NT2/D1 (cell line): ENCODE results near the gene HAGH.
A peak's percentile ranks its signal among the peaks of the same experiment; 100 is the strongest.

Experiments
- DNase-seq: peaks from one replicate; pipeline ENCODE4 v3.0.0-alpha.2; 2011; ENCODE audit warnings: low read depth, low spot score
- H3K27me3 ChIP-seq: 2 replicates; pipeline ENCODE4 v1.6.0; 2011; ENCODE audit warnings: mild to moderate bottlenecking; ENCODE audit not compliant: insufficient read length, insufficient read depth
- H3K36me3 ChIP-seq: 2 replicates; pipeline ENCODE4 v1.6.1; 2011; ENCODE audit warnings: mild to moderate bottlenecking, low read length, mixed read lengths; ENCODE audit not compliant: insufficient read depth, insufficient read length
- H3K4me1 ChIP-seq: 2 replicates; pipeline ENCODE4 v1.5.1; 2011; ENCODE audit not compliant: insufficient read depth, insufficient read length
- H3K4me3 ChIP-seq: 2 replicates; pipeline ENCODE4 v1.5.1; 2011; ENCODE audit warnings: low read depth; ENCODE audit not compliant: insufficient read length
- H3K9ac ChIP-seq: 2 replicates; pipeline ENCODE4 v1.6.0; 2011; ENCODE audit warnings: low read depth; ENCODE audit not compliant: insufficient read length
- H3K9me3 ChIP-seq: 2 replicates; pipeline ENCODE4 v1.5.1; 2011; ENCODE audit warnings: mild to moderate bottlenecking, low read length; ENCODE audit not compliant: insufficient read depth
- SUZ12 ChIP-seq: IDR thresholded peaks from 2 replicates; pipeline ENCODE4 v1.6.1; 2011; ENCODE audit not compliant: insufficient read length, insufficient read depth; ENCODE audit errors: extremely low read depth
- YY1 ChIP-seq: IDR thresholded peaks from 2 replicates; pipeline ENCODE4 v1.6.1; 2011; ENCODE audit not compliant: insufficient read length, insufficient read depth
- ZNF274 ChIP-seq: IDR thresholded peaks from 2 replicates; pipeline ENCODE4 v1.6.1; 2011; ENCODE audit warnings: mild to moderate bottlenecking, low read depth, low read length

Gene HAGH

GRCh38 chr16:1782408-1783264, 44.0 kb downstream of the HAGH start, which contains the start of the genes NUBP2 and SPSB3:
NUBP2 (plus strand) TSS chr16:1782960; CDS start chr16:1783021, 61 bp downstream.
SPSB3 (minus strand) TSS chr16:1782571; CDS start chr16:1781483, 1,088 bp downstream.
- Histone ChIP-seq H3K9ac (peak within 1 kb of the TSS; percentile 92), H3K36me3 (peaks cover 70% of the 10 kb centered on the region), H3K27me3 (no peaks in the 10 kb centered on the region), H3K4me3 (peak within 1 kb of the TSS; percentile 79), H3K9me3 (no peaks in the 10 kb centered on the region), H3K4me1 (peaks cover 18% of the 10 kb centered on the region)
- peak; percentile 99 for DNase-seq
- TF ChIP-seq SUZ12 = no peak
- no peak for TF ChIP-seq YY1
- no peak for TF ChIP-seq ZNF274

DNA sequence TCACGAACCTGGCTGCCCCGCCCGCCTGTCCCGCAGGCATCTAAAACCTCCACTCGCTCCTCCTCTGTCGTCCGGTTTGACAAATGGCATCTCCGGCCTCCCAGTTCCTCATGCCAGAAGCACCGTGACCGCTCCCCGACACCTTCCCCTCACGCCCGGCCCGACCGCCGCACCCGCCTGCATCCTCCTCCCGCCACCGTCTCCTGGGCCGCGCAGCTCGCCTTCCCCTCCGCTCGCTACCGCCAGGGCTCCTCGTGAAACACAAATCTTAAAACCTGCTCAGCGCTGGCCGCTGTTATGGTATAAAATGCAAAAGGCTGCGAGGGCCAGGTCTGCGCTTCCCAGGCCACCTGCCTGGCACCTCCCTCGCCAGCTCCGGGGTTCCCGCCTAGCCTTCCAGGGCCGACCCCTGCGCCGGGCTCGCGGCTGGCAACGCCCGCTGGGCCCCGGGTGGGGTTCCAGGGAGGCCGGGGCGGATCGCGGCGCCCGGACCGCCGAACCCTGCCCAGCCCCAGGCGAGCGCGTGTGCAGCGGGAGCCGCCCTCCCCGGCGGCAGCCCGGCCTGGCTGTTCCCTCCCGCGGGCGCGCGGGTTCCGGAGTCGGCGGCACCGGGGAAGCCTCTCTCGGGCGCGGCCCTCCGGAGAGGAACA, 44.7 kb downstream of the HAGH start:
- TF ChIP-seq YY1 (no peak), SUZ12 (no peak), ZNF274 (no peak)
- no peaks in the 10 kb centered on the region for H3K9me3 ChIP-seq
- H3K27me3 ChIP-seq = no peaks in the 10 kb centered on the region
- peak overlapping the region; percentile 76 for H3K4me3 ChIP-seq
- peaks cover 18% of the 10 kb centered on the region for H3K4me1 ChIP-seq
- H3K9ac ChIP-seq = peak overlapping the region; percentile 89
- DNase-seq = no peak
- peaks cover 70% of the 10 kb centered on the region for H3K36me3 ChIP-seq

GRCh38 chr16:1781254-1781653, 45.4 kb downstream of the HAGH start:
- TF ChIP-seq YY1 (no peak), ZNF274 (no peak), SUZ12 (no peak)
- peaks cover 18% of the 10 kb centered on the region for H3K4me1 ChIP-seq

DNA sequence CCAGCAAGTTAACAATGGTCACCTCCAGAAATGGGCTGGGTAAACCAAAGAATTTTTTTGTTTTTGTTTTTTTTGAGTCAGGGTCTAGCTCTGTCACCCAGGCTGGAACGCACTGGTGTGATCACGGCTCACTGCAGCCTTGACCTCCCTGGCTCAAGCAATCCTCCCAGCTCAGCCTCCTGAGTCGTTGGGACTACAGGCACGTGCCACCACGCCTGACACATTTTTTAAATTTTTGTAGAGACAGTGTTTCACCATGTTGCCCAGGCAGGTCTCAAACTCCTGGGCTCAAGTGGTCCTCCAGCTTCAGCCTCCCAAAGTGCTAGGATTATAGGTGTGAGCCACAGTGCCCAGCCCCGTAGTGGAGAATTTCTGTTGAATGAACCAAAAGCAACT, 46.0 kb downstream of the HAGH start:
- TF ChIP-seq SUZ12 = no peak
- TF ChIP-seq YY1 = no peak
- TF ChIP-seq ZNF274 = no peak
- Histone ChIP-seq H3K9me3 (no peaks in the 10 kb centered on the region), H3K4me1 (peaks cover 18% of the 10 kb centered on the region), H3K36me3 (peaks cover 70% of the 10 kb centered on the region), H3K27me3 (no peaks in the 10 kb centered on the region), H3K9ac (peak overlapping the region; percentile 89), H3K4me3 (no peak overlapping the region)
- no peak for DNase-seq

More at GRCh38 chr16:1781254-1781653, 45.4 kb downstream of the HAGH start:
- Histone ChIP-seq H3K36me3 (peaks cover 70% of the 10 kb centered on the region), H3K4me3 (peak overlapping the region; percentile 76), H3K9me3 (no peaks in the 10 kb centered on the region), H3K9ac (peak overlapping the region; percentile 89), H3K27me3 (no peaks in the 10 kb centered on the region)
- no peak for DNase-seq

DNA sequence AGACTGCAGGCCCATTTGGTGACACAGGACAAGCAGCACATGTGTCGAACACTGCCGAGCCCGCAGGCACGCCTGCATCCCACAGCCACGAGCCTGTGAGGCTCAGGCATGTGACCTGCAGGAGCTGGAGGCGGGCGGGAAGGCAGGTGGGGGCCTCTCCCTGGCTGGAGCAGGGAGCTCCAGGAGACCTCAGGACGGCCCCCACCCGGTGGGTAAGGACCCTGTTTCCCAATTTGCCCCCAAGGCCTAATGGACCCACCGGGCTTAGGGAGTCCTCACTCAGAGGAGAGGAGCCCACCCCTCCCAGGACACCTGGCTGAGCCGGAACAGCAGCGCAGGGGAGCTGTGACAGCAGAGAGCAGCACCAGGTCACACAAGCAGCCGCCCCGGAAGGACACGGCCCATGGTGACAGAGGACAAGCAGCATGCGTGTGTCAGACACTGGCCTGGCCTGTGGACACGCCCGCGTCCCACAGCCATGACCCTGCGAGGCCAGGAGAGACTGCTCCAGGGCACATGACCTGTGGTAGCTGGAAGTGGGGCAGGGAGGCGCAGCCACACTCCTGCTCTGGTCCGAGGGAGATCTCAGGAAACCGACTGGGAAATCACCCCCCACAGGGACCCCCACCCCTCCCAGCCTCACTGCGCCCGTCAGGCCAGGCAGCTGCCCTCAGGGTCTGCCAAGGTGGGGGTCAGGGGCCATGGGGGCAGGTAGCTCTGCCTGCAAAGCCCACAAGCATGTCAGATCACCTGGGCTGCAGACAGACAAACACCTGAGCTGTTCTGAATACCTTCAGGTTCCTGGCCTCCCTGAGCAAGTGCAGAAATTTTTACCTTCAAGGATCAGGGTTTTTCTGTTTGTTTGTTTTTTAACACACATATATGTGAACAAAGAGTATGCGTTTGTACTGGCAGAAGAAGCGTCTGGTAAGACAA, 46.6 kb downstream of the HAGH start:
- no peak for TF ChIP-seq ZNF274
- no peak for TF ChIP-seq SUZ12
- TF ChIP-seq YY1 = no peak
- Histone ChIP-seq H3K4me1 (peaks cover 20% of the 10 kb centered on the region), H3K4me3 (no peak overlapping the region), H3K9me3 (no peaks in the 10 kb centered on the region), H3K27me3 (no peaks in the 10 kb centered on the region), H3K9ac (peak overlapping the region; percentile 28), H3K36me3 (peaks cover 70% of the 10 kb centered on the region)
- DNase-seq = no peak

DNA sequence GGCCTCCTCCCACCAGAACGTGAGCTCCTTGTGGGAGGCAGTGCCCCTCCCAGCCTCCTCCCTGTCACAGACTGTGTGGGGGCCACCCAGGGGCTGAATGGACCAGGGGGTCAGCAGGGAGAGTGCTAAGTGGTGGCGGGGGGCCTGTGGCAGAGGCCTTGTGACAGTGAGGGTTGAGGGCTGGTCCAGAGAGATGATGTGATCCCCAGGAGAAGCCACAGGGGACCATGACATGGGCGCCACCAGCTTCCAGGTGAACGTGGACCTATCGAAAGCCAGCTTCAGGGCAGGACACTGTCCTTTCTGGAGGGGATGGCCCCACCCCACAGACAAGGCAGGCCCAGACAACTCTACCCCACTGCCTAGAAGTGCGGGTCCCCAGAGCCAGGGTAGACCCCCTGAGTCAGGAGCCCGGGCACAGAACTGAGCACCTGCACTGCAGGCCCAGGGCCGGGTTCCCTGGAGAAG, 47.4 kb downstream of the HAGH start:
- TF ChIP-seq YY1 (no peak), SUZ12 (no peak), ZNF274 (no peak)
- peaks cover 72% of the 10 kb centered on the region for H3K36me3 ChIP-seq
- no peak overlapping the region for H3K4me3 ChIP-seq
- H3K9ac ChIP-seq = peak overlapping the region; percentile 16
- DNase-seq = no peak
- no peaks in the 10 kb centered on the region for H3K27me3 ChIP-seq
- no peaks in the 10 kb centered on the region for H3K9me3 ChIP-seq
- peaks cover 24% of the 10 kb centered on the region for H3K4me1 ChIP-seq
